K562 (cell line): Measurements from ENCODE around the gene INO80E. TPM values are rescaled to one million over a fixed set of nuclear protein-coding genes. Genes with fewer than 3 reads are reported as not detected.

Experiments used
- ATAC-seq: fragments of 200-7000 bp; cut with Tn5 transposase; 3 replicates; pipeline ENCODE4 v1.9.1; 2020; ENCODE audit warnings: moderate library complexity
- BruUV-seq: library from RNA; stranded (reverse); fragments of 400-500 nt; replicated peaks from 2 replicates; lab custom pipeline; 2021; lab: Mats Ljungman, UMichigan
- CTCF ChIA-PET: fragments of 300-600 bp; formaldehyde crosslinking; extraction: SDS; loops from one replicate; lab custom pipeline; 2021; ENCODE audit warnings: low intra/inter-chr PET ratio; lab: Yijun Ruan, JAX
- POLR2A ChIA-PET: fragments of 300-600, 350-650 bp; sonication (Branson Sonifier 250); formaldehyde crosslinking; extraction: SDS; loops from one replicate; lab custom pipeline; 2021; ENCODE audit warnings: antibody characterized with exemption, inconsistent platforms; lab: Yijun Ruan, JAX
- DNase-seq, 4 experiments: peaks; one replicate each; pipeline versions ENCODE4 v3.0.0 to v3.0.0-alpha.2; 2011 to 2018; ENCODE audit warnings: low spot score in 3 of 4, mixed read lengths in 3 of 4; ENCODE audit errors: extremely low read depth in 1 of 4
- FAIRE-seq: peaks from 2 replicates; lab custom pipeline; 2011; peaks lifted over from hg19 to GRCh38; lab: Jason Lieb, UNC
- H2AFZ ChIP-seq: 2 replicates; pipeline ENCODE4 v1.6.0; 2011; ENCODE audit warnings: low read depth, low read length, control low read depth, inconsistent platforms
- H3K27ac ChIP-seq: fragments of 200-600 bp; 3 replicates; pipeline ENCODE4 v1.8.0; 2011; ENCODE audit warnings: low read depth, mild to moderate bottlenecking, control low read depth, inconsistent platforms, low read length, moderate library complexity, mixed read lengths; ENCODE audit errors: extremely low read depth
- H3K27me3 ChIP-seq, 2 experiments: fragments of 300-600 bp in 1 of 2; 2 replicates in 1 of 2; 3 replicates in 1 of 2; pipeline versions ENCODE4 v1.6.0 to v1.8.0; 2011; ENCODE audit warnings: inconsistent platforms in 2 of 2, low read length in 2 of 2, mild to moderate bottlenecking in 1 of 2, mixed read lengths in 1 of 2, moderate library complexity in 1 of 2; ENCODE audit not compliant: control insufficient read depth in 2 of 2, insufficient read depth in 2 of 2
- H3K36me3 ChIP-seq: fragments of 300-600 bp; 3 replicates; pipeline ENCODE4 v1.8.0; 2011; ENCODE audit warnings: mild to moderate bottlenecking, low read length, inconsistent platforms; ENCODE audit not compliant: control insufficient read depth, insufficient read depth
- H3K4me1 ChIP-seq, 2 experiments: fragments of 200-600 bp in 1 of 2; replicated peaks in 1 of 2; 2 replicates in 1 of 2; 3 replicates in 1 of 2; pipeline versions ENCODE4 v1.5.1 to v1.8.0; 2011; ENCODE audit warnings: inconsistent platforms in 2 of 2, low read length in 2 of 2, mild to moderate bottlenecking in 1 of 2, mixed read lengths in 1 of 2, moderate library complexity in 1 of 2; ENCODE audit not compliant: control insufficient read depth in 2 of 2, insufficient read depth in 2 of 2
- H3K4me2 ChIP-seq: 2 replicates; pipeline ENCODE4 v1.6.1; 2011; ENCODE audit warnings: low read length, control low read depth, inconsistent platforms, mixed read lengths; ENCODE audit not compliant: insufficient read depth
- H3K4me3 ChIP-seq: fragments of 200-600 bp; sonication (generic), shearing (Covaris generic); 2 replicates; pipeline ENCODE4 v1.5.1; 2016; ENCODE audit warnings: control low read depth, inconsistent platforms
- H3K79me2 ChIP-seq: fragments of 200-600 bp; 3 replicates; pipeline ENCODE4 v1.8.0; 2011; ENCODE audit warnings: low read length, inconsistent platforms; ENCODE audit not compliant: control insufficient read depth, insufficient read depth
- H3K9ac ChIP-seq, 2 experiments: 2 replicates each; pipeline versions ENCODE4 v1.6.0 to v1.6.1; 2011; ENCODE audit warnings: low read depth in 2 of 2, low read length in 2 of 2, control low read depth in 1 of 2, inconsistent platforms in 1 of 2, mild to moderate bottlenecking in 1 of 2, mixed read lengths in 1 of 2; ENCODE audit not compliant: insufficient read depth in 1 of 2
- H3K9me1 ChIP-seq: one replicate; pipeline ENCODE4 v1.6.0; 2011; ENCODE audit warnings: inconsistent platforms, mild to moderate bottlenecking, low read length, moderate library complexity; ENCODE audit not compliant: control insufficient read depth, insufficient read depth
- H3K9me3 ChIP-seq: replicated peaks from 2 replicates; pipeline ENCODE4 v1.5.1; 2011; ENCODE audit warnings: low read depth, low read length, inconsistent platforms; ENCODE audit not compliant: control insufficient read depth, insufficient read depth
- H4K20me1 ChIP-seq: replicated peaks from 2 replicates; pipeline ENCODE4 v1.6.1; 2011; ENCODE audit warnings: low read length, inconsistent platforms, mixed read lengths; ENCODE audit not compliant: control insufficient read depth, insufficient read depth
- ATF1 ChIP-seq, 2 experiments: fragments of 450-650 bp in 1 of 2; IDR thresholded peaks; 2 replicates each; pipeline ENCODE4 v1.6.1; 2016; ENCODE audit warnings: missing compliant biosample characterization in 1 of 2, missing genetic modification characterization in 1 of 2
- CBFA2T3 ChIP-seq: fragments of 450-650 bp; IDR thresholded peaks from 2 replicates; pipeline ENCODE4 v1.6.1; 2017
- CREM ChIP-seq: IDR thresholded peaks from 2 replicates; pipeline ENCODE4 v1.6.1; 2014; ENCODE audit warnings: antibody characterized with exemption, low read depth
- DDX20 ChIP-seq: fragments of 450-650 bp; IDR thresholded peaks from 2 replicates; pipeline ENCODE4 v1.6.1; 2016; ENCODE audit warnings: missing genetic modification characterization, low read depth, mild to moderate bottlenecking, missing compliant biosample characterization, moderate library complexity
- DNMT1 ChIP-seq: fragments of 450-650 bp; IDR thresholded peaks from 2 replicates; pipeline ENCODE4 v1.6.1; 2016; ENCODE audit warnings: antibody characterized with exemption, mild to moderate bottlenecking
- JUNB ChIP-seq: fragments of 450-650 bp; formaldehyde crosslinking; conservative IDR thresholded peaks from 2 replicates; pipeline ENCODE4 v1.4.0; 2020; ENCODE audit warnings: mild to moderate bottlenecking
- MAZ ChIP-seq, 2 experiments: fragments of 450-650 bp in 1 of 2; sonication (generic) in 1 of 2; formaldehyde crosslinking; IDR thresholded peaks in 1 of 2; conservative IDR thresholded peaks in 1 of 2; 2 replicates each; pipeline versions ENCODE4 v1.4.0 to v1.5.0; 2020; ENCODE audit warnings: mild to moderate bottlenecking in 1 of 2, missing genetic modification reagents in 1 of 2
- NFXL1 ChIP-seq: fragments of 450-650 bp; formaldehyde crosslinking; IDR thresholded peaks from 2 replicates; pipeline ENCODE4 v1.4.0; 2021; ENCODE audit warnings: mild to moderate bottlenecking
- NR2C2 ChIP-seq, 2 experiments: fragments of 200-800 bp in 1 of 2; sonication (Bioruptor generic) in 1 of 2; sonication (generic) in 1 of 2; formaldehyde crosslinking in 1 of 2; IDR thresholded peaks; 2 replicates each; pipeline versions ENCODE4 v1.6.1 to v1.8.0; 2016 to 2022; ENCODE audit warnings: mild to moderate bottlenecking in 1 of 2, missing compliant biosample characterization in 1 of 2, missing genetic modification characterization in 1 of 2, missing genetic modification reagents in 1 of 2
- SLC30A9 ChIP-seq: fragments of 250-450 bp; sonication (Bioruptor Pico); IDR thresholded peaks from 2 replicates; pipeline ENCODE4 v1.8.0; 2022; ENCODE audit warnings: mild to moderate bottlenecking, moderate library complexity
- SMC3 ChIP-seq: conservative IDR thresholded peaks from 2 replicates; pipeline ENCODE4 v1.6.1; 2011; ENCODE audit warnings: low read depth, low read length, improper control_type of control experiment; ENCODE audit not compliant: insufficient read depth
- XRCC5 ChIP-seq: fragments of 200-400 bp; formaldehyde crosslinking; IDR thresholded peaks from 2 replicates; pipeline ENCODE4 v1.6.1; 2017; ENCODE audit warnings: low read depth, mild to moderate bottlenecking, low read length
- ZBED1 ChIP-seq: IDR thresholded peaks from 2 replicates; pipeline ENCODE4 v1.6.1; 2014
- ZKSCAN3 ChIP-seq: fragments of 250-450 bp; sonication (Bioruptor Pico); IDR thresholded peaks from 2 replicates; pipeline ENCODE4 v1.4.0; 2020
- ZNF146 ChIP-seq: IDR thresholded peaks from one replicate; pipeline ENCODE4 v1.6.1; 2018; ENCODE audit warnings: missing compliant biosample characterization; ENCODE audit not compliant: unreplicated experiment
- WGBS: fragments of 100-300 bp; shearing (Covaris generic); methylation state at CpG from one replicate; pipeline ENCODE4 v1.1.6; 2016; ENCODE audit warnings: low coverage, mixed read lengths; ENCODE audit not compliant: insufficient coverage; ENCODE audit errors: missing lambda C conversion rate; 5-methylcytosine and 5-hydroxymethylcytosine counted together
- in situ Hi-C: fragments of 300-500 bp; cut with MboI; formaldehyde crosslinking; loops from 4 replicates; pipeline ENCODE4 v1.15.0; 2018; ENCODE audit warnings: inconsistent platforms, mixed read lengths
- intact Hi-C: fragments of 100-400 bp; cut with micrococcal nuclease; formaldehyde crosslinking; loops from 2 replicates; pipeline ENCODE4 v1.14.2; 2022
- polyA plus RNA-seq, 8 experiments: library from polyadenylated mRNA; depleted of rRNA in 4 of 8; stranded (reverse) in 5 of 8; unstranded in 3 of 8; fragments of >200 nt; fragmentation: Nextera tagmentation in 2 of 8; fragmentation: Illumina TruSeq in 1 of 8; extraction: Ambion mirVana in 2 of 8; extraction: Trizol in 1 of 8; gene quantifications; 2 replicates each; pipeline versions ENCODE4 v1.2.1 to v1.2.3, GENCODE V29; 2011 to 2014; ENCODE audit warnings: inconsistent platforms in 1 of 8, missing spikeins in 1 of 8
- total RNA-seq, 7 experiments: library from RNA; depleted of rRNA in 6 of 7; stranded (reverse); fragments of >200 nt in 6 of 7; fragmentation: Illumina TruSeq in 2 of 7; extraction: Trizol in 2 of 7; gene quantifications; 2 replicates each; pipeline versions ENCODE4 v1.2.1 to v1.2.3, GENCODE V29; 2011 to 2021; ENCODE audit warnings: low replicate concordance in 1 of 7

The INO80E gene
- total and polyA plus RNA-seq, 9 of the 15 experiments (the other 6 are each of a cell fraction or from before 2014, with no cell fraction given), result 0.31 to 102 (median 49.3) TPM

DNA sequence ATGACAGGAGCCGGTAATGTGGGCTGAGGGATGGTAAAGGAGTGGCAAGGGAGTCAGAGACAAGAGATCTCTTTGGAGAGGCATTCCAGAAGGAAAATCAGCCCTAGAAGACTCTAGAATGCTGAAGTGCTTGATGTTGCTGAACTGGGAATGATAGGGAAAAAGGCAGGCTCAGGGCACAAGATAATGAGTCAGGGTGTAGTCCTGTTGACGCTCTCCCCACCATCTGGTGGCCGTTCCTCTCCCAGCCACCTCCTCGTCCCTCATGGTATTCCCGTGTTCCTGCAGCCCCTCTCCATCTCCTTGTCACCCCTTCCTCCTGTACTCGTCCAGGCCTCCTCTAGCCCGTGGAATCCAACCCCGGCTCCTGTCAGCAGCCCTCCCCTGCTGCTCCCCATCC is 58.4 kb downstream of the INO80E start:
- H3K9me1 ChIP-seq, result no peaks in the 10 kb centered on the region
- TF ChIP-seq JUNB (CRISPR knock-in tag) (no peak), NR2C2 (CRISPR knock-in tag; IDR thresholded peaks at IDR 0.05) (no peak), NR2C2 (tag; IDR thresholded peaks at IDR 0.05) (peak; percentile 9; the same call in 1 of the 2 replicates)
- TF ChIP-seq, all 486 proteins: peak for 1
- Histone ChIP-seq H3K27ac (no peak overlapping the region; the same call in 2 of the 3 replicates), H3K79me2 (peaks cover 14% of the 10 kb centered on the region; the same call in 2 of the 3 replicates), H3K9ac (peak overlapping the region in 1 of 2 experiments; percentile 49; a peak in 1 of 4 replicates), H3K4me2 (peak overlapping the region; percentile 67), H3K9me3 (no peaks in the 10 kb centered on the region), H3K4me3 (no peak overlapping the region), H3K27me3 (no peaks in the 10 kb centered on the region), H3K4me1 (peaks cover 19 to 32% of the 10 kb centered on the region in 2 experiments), H4K20me1 (peaks cover 4% of the 10 kb centered on the region; the same call in 1 of the 2 replicates), H2AFZ (peak overlapping the region; percentile 40), H3K36me3 (0 out of 3 replicates have a peak, but pooled peaks cover 5% of the 10 kb centered on the region)
- FAIRE-seq (no peak), DNase-seq (no peak), ATAC-seq (no peak)
- in situ Hi-C loops, result no loop called here
- WGBS, result 57% methylated on average over 8 of the region's 8 CpGs
- POLR2A ChIA-PET, result interaction anchor here (0.6 to 4.2 kb wide), 3 partner anchors 12 to 261 kb away, joined by 3 to 29 read pairs (median 6); partner anchors contain the start of gene ALDOA
- intact Hi-C loops, result no loop called here
- no TSS peak for BruUV-seq
- CTCF ChIA-PET, result no interaction called here

DNA sequence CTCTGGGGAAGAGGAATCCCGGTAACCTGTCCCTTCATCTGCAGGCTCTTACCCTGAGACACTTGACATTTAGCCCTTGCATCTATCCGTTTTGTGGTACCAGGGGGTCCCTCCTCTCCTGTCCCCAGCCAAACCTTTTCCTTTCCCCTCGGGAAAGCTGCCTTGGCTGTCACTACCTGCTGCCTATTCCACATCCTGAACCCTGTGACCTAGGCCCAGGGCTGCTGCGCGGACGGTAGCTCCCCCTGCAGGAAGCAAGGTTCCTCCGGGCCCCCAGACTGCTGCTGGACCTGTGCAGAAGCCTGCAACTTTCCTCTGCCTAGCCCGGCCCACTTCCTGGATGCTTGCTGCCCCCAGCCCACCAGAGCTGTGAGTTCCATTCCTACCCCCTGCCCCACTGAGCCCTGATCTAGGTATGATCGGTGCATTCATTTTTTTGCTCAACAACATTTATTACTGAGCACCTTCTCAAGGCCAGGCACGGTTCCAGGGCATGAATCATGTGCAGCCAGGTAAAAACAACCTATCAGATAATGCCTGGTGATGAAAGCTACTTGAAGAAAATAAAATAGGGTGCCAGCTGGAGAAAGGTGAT is 59.0 kb downstream of the INO80E start:
- peak; percentile 83 for FAIRE-seq
- H3K79me2 ChIP-seq, result peaks cover 14% of the 10 kb centered on the region; the same call in 2 of the 3 replicates
- peak; percentile 54 to 80 (median 65) for DNase-seq
- in situ Hi-C loops (no loop called here), intact Hi-C loops (no loop called here)
- ChIA-PET POLR2A (interaction anchor here (1.5 to 4.2 kb wide), 2 partner anchors 11 to 17 kb away, joined by 6 to 29 read pairs; partner anchors contain the start of gene ALDOA), CTCF (interaction anchor here (0.6 kb wide), 1 partner anchor 58 kb away, joined by 5 read pairs; no protein-coding TSS in a partner anchor)
- no peaks in the 10 kb centered on the region for H3K27me3 ChIP-seq
- no peak overlapping the region for H3K4me3 ChIP-seq
- peaks cover 4% of the 10 kb centered on the region; the same call in 1 of the 2 replicates for H4K20me1 ChIP-seq
- H3K4me2 ChIP-seq, result peak overlapping the region; percentile 67; the same call in 1 of the 2 replicates
- 0 out of 3 replicates have a peak, but pooled peaks cover 5% of the 10 kb centered on the region for H3K36me3 ChIP-seq
- H3K9ac ChIP-seq, result peak overlapping the region in 1 of 2 experiments; percentile 49; a peak in 1 of 4 replicates
- H3K9me3 ChIP-seq, result no peaks in the 10 kb centered on the region
- WGBS, result 17% methylated on average over 9 of the region's 10 CpGs
- no TSS peak for BruUV-seq
- no peak overlapping the region for H3K27ac ChIP-seq
- ATAC-seq, result peak; percentile 92
- no peak overlapping the region for H2AFZ ChIP-seq
- no peaks in the 10 kb centered on the region for H3K9me1 ChIP-seq
- H3K4me1 ChIP-seq, result peaks cover 19 to 32% of the 10 kb centered on the region in 2 experiments
- TF ChIP-seq NFXL1 (CRISPR knock-in tag) (no peak), SMC3 (0 out of 2 replicates have a peak, but pooled peaks have one; percentile 41), NR2C2 (CRISPR knock-in tag; IDR thresholded peaks at IDR 0.05) (no peak), NR2C2 (tag; IDR thresholded peaks at IDR 0.05) (peak; percentile 37; the same call in 1 of the 2 replicates), MAZ (CRISPR knock-in tag; conservative IDR thresholded peaks at IDR 0.05 in 1 of 2, IDR thresholded peaks at IDR 0.05 in 1 of 2) (peak in 1 of 2 experiments; percentile 69; a peak in 2 of 4 replicates), CREM (peak; percentile 43; the same call in 1 of the 2 replicates), DDX20 (tag) (no peak), DNMT1 (no peak), ZKSCAN3 (no peak), ZNF146 (no peak), XRCC5 (peak; percentile 38; the same call in 1 of the 2 replicates), ATF1 (CRISPR knock-in tag; IDR thresholded peaks at IDR 0.05) (no peak), ATF1 (tag; IDR thresholded peaks at IDR 0.05) (0 out of 2 replicates have a peak, but pooled peaks have one; percentile 8), CBFA2T3 (no peak), SLC30A9 (CRISPR knock-in tag) (no peak), ZBED1 (no peak)
